C4-2B (cell line): ENCODE results near the gene ZBTB20.

ENCODE experiments used
- CTCF ChIP-seq: fragments of 450-650 bp; conservative IDR thresholded peaks from 2 replicates; pipeline ENCODE4 v1.5.1; 2017; ENCODE audit warnings: mild to moderate bottlenecking
- ZFX ChIP-seq: fragments of 450-650 bp; IDR thresholded peaks from 2 replicates; pipeline ENCODE4 v1.6.1; 2017

GRCh38 chr3:114392831-114393230, 754.3 kb downstream of the ZBTB20 start:
- TF ChIP-seq CTCF (no peak), ZFX (no peak)
